GM20431 (cell line): ENCODE measurements around the gene GPR42.
"Not testable (repeated sequence)": the region's sequence is repeated elsewhere in the genome, so short reads cannot be mapped to it uniquely, and the experiment has no call there.

Experiments used
- in situ Hi-C: fragments of 300-500 bp; cut with MseI, MboI; formaldehyde crosslinking; loops from one replicate; pipeline ENCODE4 v1.15.0; 2020; ENCODE audit warnings: low sequenced_read_pairs; ENCODE audit not compliant: unreplicated experiment

GPR42 gene

DNA sequence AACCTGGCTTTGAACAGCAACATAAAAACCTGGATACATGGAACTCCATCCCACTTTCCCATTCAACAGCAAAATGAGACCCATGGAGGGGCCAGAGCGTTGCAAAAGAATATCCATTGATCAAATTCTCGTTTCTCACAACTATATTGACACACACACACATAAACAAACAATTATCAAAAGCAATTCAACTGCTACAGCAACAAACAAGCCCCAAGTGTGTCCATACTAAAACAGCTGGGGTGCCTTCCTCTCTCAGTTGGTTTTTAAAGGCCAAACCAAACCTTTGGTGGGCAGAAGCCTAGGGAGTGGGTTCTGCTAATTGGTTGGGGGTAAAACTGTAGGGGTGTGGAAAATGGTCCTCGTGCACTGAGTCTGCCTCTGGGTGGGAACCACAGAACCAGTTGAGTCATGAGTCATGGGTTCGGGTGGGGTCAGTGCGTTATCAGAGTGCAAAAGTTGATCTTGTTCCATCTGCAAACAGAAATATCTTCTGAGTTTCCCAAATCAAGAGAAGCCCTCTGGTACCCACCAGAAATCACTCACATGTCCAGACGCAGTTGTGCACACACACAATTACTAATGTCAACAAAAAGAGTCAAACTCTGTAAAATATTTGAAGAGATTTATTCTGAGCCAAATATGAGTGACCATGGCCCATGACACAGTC lies 18.5 kb downstream of the GPR42 start:
- in situ Hi-C loops: no loop called here

DNA sequence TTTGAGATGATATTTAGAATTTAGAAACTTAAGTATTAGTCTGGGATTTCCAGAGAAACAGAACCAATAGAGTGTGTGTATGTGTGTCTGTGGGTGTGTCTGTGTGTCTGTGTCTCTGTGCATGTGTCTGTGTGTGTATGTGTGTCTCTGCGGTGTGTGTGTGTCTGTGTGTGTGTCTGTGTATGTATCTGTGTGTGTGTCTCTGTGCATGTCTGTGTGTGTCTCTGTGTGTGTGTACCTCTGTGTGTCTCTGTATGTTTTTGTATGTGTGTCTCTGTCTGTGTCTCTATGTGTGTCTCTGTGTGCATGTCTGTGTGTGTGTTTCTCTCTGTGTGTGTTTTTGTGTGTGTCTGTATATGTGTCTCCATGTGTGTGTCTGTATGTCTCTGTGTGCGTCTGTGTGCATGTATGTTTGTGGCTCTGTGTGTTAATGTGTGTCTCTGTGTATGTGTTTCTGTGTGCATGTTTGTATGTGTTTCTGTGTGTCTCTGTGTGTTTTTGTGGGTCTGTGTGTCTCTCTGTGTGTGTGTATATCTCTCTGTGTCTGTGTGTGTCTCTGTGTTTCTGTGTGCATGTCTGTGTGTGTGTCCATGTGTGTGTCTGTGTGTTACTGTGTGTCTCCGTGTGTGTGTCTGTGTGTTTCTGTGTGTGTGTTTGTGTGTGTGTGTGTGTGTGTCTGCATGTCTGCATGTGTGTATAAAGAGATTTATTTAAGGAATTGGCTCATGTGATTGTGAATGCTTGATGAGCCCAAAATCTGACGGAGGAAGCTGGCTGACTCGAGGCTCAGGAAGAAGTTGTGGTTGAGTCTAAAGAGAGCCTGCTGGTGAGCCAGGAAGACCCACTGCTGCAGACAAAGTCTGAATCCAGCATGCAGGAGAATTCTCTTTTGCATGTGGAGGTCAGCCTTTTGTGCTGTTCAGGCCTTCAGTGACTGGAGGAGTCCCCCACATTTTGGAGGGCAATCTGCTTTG lies 22.2 kb downstream of the GPR42 start:
- in situ Hi-C loops: no loop called here

DNA sequence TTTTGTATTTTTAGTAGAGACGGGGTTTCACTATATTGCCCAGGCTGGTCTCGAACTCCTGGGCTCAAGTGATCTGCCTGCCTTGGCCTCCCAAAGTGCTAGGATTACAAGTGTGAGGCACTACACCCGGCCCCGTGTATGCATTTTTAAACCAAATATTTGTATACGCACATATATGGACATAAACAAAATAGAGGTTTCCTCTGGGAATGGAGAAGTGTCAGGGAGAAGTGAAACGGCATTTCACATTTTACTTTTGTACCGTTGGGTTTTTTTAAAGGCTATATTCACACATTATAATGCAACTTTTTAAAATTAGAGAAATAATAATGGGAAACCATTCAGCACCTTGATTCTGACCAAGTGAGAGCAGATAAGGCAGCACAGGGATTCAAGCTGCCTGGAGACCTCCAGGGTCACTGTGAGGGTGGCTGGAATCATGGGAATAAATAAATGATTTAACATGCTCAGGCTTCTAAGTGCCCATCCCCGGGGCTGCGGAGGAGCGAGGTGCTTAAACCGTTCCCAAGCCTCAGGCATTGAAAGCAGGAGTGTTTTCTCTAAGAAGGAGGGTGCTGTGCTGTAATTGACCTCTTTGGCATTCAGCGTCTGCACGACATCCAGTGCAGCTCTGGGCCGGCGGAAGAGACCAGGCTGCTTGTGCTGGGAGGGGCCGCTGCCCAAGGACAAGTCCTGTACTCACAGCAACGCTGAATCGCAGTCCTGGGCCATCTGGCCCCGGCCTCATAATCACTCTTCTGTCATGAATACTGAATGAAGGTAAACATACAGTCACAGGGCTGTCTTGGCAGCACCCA lies 24.7 kb downstream of the GPR42 start:
- in situ Hi-C loops: no loop called here

DNA sequence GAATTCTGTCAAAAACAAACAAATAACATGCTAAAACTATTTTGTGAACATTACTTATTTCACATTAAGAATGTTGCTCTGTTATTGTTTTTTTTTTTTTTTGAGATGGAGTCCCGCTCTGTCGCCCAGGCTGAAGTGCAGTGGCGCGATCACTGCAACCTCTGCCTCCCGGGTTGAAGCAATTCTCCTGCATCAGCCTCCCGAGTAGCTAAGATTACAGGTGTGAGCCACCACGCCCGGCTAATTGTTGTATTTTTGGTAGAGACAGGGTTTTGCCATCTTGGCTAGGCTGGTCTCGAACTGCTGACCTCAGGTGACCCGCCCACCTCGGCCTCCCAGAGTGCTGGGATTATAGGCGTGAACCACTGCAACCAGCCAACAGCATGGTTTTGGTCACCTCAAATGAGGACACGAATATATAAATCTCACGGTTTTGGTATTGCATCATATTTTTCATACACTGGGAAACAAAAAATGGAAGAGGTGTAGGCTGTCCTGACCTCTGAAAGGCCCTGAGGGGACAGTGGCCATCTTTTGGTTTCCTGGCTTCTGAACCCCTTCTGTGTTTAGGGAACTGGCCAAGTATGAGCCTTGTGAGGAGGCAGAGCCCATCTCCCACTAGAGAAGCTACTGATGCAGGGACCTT lies 25.5 kb downstream of the GPR42 start:
- in situ Hi-C loops: no loop called here

DNA sequence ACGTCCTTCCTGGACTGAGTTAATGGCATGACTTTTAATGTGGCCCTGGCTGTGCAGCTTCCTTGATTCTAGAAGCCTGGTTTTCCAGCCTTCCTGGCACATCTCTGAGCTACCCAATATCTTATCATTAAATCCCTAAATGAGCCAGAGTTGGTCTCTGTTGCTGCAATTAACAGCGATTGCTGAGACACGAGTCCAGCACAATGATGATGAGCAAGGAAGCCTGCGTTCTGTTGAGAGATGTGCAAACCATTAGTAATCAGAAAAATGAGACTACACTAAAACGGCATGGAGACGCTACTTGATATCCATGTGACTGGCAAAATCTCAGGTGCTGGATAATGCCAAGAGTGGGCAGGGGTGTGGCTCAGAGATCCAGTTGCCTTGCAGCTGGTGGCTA lies 26.2 kb downstream of the GPR42 start:
- in situ Hi-C loops: no loop called here

DNA sequence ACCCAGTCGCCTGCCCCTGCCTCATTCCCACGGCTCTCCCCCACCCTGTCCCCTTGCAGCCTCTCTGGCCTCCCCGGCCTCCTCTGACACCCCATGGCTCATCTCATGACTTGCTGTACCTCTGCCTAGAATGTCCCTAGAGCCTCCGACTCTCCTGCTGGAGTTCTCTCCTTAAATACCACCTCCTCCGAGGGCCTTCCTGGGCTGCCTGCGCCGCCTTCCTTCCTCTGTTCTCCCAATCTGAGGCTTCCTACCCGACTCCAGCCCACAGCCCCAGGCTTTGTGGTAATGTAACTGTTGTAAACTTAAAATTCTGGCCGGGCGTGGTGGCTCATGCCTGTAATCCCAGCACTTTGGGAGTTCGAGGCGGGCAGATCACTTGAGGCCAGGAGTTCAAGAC lies 27.7 kb downstream of the GPR42 start:
- in situ Hi-C loops: no loop called here

DNA sequence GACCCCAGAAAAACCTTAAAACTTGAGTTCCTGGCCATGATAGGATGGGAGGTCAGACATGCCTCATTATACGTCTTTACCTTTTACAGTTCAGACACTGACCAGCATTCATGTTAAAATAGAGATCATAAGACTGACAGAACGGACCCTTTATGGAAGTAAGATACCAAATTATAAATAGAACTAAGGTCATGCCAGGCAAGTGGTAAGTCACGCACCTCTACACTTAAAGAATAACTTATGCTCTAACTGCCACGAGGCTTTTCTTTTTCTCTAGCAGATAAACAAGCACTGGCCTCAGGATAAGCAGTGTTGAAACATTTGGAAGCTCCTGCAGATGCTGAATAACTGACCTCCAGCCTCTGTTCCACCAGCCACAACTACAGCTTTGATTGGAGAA lies 28.4 kb downstream of the GPR42 start:
- in situ Hi-C loops: no loop called here

DNA sequence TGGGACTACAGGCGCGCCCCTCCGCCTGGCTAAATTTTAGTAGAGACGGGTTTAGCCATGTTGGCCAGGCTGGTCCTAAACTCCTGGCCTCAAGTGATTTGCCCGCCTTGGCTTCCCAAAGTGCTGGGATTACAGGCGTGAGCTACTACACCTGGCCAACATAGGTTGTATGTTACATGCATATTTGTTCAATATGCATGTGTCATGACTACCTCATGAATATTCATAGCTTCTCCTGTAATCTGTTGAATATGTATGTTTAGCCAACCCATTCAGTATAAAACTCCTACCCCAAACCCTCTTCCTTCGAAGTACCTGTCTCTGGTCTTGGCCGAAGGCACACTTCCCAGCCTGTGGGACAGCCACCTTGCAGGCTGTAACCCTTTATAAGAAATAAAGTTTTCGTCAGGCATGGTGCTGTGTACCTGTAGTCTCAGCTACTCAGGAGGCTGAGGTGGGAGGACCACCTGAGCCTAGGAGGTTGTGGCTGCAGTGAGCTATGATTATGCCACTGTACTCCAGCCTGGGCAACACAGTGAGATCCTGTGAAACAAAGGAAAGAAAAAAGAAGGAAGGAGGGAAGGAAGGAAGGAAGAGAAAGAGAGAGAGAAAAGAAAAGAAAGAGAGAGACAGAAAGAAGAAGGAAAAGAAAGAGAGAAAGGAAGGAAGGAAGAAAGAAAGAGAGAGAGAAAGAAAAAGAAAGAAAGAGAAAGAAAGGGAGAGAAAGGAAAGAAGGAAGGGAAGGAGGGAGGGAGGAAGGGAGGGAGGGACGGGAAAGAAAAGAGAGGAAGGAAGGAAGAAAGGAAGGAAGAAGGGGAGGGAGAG lies 29.3 kb downstream of the GPR42 start:
- in situ Hi-C loops: no loop called here

DNA sequence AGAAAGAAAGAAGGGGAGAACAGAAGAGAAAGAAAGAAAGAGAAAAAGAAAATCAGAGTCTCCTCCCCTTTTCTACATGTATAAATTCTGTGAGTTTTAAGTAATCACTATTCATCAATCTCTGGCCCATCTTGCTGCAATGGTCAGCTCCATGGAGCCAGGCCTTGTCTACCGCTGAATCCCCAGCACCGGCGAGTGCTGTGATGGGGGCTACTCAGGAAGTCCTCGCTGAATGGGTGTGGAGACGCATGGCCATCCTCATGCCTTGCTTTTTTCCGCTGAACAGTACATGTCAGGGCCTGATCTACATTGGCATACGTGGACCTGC lies 29.9 kb downstream of the GPR42 start:
- in situ Hi-C loops: no loop called here

DNA sequence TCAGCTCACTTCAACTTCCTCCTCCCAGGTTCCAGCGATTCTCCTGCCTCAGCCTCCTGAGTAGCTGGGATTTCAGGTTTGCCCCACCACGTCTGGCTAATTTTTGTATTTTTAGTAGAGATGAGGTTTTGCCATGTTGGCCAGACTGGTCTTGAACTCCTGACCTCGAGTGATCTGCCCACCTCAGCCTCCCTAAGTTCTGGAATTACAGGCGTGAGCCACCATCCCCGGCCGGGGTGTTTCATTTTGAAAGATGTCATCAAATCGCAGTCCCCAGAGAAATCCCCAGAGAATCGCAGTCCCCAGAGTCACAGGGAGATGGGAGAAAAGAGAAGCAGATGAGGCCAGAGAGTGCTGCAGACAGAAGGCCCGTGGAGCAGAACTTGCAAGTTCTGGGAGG lies 30.5 kb downstream of the GPR42 start:
- in situ Hi-C loops: not testable (repeated sequence)

DNA sequence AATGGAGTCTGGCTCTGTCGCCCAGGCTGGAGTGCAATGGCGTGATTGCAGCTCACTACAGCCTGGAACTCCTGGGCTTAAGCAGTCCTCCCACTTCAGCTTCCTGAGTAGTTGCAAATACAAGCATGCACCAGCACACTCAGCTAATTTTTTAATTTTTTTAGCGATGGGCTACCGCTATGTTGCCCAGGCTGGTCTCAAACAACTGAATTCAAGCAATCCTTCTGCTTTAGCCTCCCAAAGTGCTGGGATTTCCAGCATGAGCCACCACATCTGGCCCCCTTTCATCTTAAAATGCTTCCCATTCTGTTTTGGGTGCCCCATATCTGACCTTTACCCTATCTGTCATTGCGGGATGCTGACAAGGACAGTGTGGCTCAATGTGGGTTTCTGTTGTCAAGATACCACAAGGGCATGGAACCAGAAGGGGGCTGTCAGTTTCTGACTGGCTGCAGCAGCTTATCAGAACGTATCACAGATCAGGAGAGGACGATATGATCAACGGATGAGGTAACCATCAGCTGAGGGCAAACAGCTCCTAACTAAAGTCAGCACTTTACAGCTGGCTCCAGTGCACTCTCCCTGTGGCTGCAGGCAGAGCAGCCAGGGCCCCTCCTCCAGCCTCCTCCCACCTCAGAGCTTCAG lies 32.4 kb downstream of the GPR42 start:
- in situ Hi-C loops: no loop called here

DNA sequence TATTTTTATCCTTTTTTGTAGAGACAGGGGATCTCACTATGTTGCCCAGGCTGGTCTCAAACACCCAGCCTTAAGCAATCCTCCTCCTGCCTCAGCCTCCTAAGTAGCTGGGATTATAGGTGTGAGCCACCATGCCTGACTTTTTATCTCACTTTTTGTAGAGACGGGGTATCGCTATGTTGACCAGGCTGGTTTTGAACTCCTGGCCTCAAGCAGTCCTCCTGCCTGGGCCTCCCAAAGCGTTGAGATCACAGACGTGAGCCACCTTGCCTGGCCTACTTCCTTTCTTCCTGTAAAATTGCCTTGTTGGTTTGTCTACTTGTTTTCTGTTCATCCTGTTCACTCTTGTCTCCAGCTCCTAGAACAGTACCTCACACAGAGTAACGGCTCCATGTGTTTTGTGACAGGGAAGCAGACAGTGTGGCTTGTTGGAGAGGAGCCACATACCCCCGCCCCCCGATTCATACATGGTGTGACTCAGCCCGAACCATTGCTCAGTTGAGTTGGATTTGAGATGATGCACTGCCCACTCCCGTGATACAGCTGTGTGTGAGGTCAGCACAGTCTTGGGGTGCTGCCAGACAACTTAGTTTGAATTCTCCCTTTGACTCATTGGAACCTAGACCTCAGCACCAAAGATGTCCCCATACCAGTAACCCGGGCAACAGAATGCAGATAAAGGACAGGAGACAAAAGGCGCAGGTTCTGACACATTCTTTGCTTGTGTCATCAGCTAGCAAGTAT lies 34.2 kb downstream of the GPR42 start:
- in situ Hi-C loops: no loop called here

DNA sequence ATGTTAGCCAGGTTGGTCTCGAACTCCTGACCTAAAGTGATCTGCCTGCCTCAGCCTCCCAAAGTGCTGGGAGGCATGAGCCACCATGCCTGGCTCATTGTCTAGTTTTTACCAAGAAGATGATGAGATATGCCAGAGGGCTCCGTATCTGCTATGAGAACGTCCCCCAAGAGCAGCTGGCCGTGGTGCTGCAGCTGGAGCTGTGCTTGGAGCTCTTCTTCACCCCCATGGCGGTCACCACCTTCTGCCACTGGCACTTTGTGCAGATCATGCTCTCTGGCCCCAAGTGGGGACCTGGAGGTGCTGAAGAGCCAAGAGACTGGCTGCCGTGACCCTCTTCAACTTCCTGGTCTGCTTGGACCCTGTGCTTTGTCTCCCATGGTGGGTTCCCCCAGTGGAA lies 36.8 kb downstream of the GPR42 start:
- in situ Hi-C loops: no loop called here

DNA sequence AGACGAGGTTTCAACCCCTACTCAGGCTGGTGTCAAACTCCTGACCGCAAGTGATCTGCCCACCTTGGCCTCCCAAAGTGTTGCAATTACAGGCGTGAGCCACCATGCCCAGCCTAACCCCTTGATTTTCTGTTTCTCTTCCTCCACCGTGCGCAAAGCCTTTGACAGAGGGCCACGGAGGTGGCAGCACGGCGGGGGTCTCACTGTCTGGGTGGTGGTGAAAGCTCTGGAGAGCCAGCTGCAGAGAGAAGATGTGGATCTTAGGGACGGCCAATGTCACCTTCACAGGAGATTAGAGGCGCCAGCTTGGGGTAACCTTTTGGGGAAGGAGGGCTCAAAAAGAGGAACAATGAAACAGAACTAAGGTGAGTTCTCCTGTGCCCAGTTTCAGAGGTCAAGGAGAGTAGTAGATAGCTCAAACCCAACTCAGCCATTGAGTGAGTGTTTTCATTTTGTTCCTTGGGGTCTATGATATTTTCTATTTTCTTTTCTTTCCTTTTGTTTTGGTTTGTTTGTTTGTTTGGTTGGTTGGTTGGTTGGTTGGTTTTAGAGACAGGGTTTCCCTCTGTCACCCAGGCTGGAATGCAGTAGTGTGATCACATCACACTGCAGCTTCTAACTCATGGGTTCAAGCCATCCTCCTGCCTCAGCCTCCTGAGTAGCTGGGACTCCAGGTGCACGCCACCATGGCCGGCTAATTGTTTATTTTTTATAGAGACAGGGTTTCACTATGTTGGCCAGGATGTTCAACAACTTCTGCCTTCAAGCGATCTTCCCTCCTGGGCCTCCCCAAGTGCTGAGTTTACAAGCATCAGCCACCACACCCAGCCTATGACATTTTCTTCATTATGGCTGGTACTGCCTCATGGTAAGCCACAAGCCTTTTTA lies 37.7 kb downstream of the GPR42 start:
- in situ Hi-C loops: no loop called here

DNA sequence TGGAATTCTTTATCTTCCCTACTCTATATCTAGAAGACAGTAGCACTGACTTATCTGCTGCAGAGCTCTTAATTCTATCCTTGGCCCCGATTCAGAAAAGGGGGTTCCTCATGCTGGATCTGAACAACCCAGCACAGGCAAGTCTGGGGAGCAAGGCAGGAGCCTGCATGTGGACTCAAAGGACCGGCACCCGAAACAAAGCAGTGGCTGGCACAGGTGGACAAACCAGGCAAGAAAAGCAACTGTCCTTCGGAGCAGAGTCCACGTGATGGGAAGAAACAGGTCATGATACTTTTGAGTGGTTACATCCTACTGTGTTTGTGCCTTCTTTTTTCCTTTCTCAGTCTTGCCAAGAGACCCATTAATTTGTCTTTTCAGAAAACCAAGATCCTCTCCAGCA lies 38.3 kb downstream of the GPR42 start:
- in situ Hi-C loops: no loop called here

DNA sequence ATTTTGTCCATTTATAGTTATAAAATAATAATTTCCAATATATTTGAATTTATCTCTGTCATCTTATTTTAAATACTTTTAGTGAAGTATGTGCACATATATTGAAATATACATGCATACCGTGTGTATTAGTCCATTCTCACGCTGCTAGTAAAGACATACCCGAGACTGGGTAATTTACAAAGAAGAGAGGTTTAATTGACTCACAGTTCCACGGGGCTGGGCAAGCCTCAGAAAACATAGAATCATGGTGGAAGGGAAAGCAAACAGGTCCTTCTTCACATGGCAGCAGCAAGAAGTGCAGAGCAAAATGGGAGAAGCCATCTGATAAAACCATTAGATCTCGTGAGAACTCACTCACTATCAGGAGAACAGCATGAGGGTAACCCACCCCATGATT lies 39.6 kb downstream of the GPR42 start:
- in situ Hi-C loops: no loop called here

DNA sequence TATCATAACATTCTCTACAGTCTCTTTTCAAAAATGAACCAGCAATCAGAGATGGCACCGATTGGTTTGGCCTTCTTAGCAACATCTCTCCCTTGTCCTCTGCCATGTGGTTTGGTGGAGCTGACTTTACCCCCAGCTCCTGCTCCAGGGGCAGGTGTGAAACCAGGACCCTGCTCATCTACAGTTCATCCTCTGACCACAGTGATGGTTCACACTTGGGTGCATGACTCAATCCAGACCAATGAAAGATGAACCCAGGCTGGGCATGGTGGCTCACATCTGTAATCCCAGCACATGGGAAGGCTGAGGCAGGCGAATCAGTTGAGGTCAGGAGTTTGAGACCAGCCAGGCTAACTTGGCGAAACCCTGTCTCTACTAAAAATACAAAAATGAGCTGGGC lies 43.6 kb downstream of the GPR42 start:
- in situ Hi-C loops: no loop called here
